AG09309 (cell line): ENCODE data around the gene EFCAB8.

Source experiments
- DNase-seq: peaks from one replicate; pipeline ENCODE4 v3.0.0-alpha.2; 2010; ENCODE audit warnings: low read depth
- H3K4me3 ChIP-seq: 2 replicates; pipeline ENCODE4 v1.5.1; 2011; ENCODE audit warnings: mild to moderate bottlenecking, low read depth, low read length, moderate library complexity; ENCODE audit not compliant: control insufficient read depth
- TF ChIP-seq, protein P1 (sequence below): IDR thresholded peaks from 2 replicates; pipeline ENCODE4 v1.5.1; 2011; ENCODE audit warnings: mild to moderate bottlenecking, low read depth, low read length, inconsistent platforms; ENCODE audit not compliant: insufficient read depth, control insufficient read depth; ENCODE audit errors: missing control alignments

Gene EFCAB8

GRCh38 chr20:32906871-32907495, 48.3 kb downstream of the EFCAB8 start:
- DNase-seq: no peak
- H3K4me3 ChIP-seq: no peak overlapping the region
- TF ChIP-seq, protein P1, sequence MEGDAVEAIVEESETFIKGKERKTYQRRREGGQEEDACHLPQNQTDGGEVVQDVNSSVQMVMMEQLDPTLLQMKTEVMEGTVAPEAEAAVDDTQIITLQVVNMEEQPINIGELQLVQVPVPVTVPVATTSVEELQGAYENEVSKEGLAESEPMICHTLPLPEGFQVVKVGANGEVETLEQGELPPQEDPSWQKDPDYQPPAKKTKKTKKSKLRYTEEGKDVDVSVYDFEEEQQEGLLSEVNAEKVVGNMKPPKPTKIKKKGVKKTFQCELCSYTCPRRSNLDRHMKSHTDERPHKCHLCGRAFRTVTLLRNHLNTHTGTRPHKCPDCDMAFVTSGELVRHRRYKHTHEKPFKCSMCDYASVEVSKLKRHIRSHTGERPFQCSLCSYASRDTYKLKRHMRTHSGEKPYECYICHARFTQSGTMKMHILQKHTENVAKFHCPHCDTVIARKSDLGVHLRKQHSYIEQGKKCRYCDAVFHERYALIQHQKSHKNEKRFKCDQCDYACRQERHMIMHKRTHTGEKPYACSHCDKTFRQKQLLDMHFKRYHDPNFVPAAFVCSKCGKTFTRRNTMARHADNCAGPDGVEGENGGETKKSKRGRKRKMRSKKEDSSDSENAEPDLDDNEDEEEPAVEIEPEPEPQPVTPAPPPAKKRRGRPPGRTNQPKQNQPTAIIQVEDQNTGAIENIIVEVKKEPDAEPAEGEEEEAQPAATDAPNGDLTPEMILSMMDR: no peak

DNA sequence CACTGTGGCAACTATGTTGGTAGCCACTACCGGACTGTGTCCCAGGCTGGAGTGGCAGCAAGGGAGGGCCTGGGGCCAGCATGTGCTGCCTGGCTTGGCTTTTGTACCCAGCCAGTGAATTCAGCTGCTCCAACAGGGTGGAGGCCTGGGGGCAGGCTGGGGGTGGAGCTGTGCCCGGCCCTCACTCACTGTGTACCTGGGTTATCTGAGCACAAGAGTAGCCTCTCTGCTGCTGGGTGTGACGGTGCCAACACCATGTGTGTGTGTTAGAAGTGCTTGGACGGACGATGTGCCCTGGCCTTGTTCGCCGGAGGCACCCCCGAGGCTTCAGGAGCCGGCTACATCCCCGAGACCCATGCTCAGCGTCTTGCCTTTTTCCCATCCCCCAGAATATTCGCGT, 49.2 kb downstream of the EFCAB8 start:
- TF ChIP-seq, protein P1: no peak
- H3K4me3 ChIP-seq: no peak overlapping the region
- DNase-seq: no peak

DNA sequence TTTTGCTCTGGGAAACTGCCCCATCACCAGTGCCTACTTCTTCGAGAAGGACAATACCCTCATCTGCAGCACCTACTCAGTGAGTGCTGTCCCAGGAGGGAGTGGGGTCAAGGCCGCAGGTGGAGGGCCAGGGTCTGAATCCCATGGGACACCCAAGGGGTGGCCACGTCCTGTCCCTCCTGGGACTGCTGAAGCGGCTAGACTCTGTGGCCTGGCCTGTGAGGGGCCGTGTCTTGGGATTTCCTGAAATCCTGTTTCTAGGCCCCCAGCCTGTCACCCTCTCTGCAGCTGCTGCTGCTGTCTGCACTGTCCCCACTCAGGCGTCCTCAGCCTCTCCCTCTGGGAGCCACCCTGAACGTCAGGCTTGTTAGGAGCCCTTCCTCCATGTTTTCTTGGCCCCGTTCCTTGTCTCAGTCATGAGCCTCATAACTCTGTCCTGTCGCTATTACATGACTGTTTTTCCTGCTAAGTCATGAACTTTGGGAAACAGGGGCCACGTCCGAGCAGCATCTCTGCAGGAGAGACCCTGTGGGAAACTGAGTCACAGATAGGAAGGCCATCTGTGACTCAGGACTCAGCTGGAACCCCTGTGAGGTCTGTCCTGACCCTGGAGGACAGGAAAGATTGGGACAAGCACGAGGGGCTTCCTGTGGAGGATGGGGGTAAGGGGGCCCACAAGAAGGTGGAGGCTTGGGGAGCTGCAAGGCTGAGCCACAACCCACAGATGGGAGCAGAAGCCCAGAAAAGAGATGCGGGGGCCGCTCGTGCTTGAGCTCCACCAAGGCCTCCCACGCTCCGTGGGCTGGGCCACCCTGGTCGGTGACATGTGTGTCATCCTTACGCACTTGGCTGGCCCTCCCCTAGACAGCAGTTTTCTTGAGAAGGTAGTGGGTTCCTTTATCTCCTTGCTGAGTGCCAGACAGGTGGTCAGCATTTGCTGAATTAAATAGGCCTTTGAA, 49.9 kb downstream of the EFCAB8 start:
- TF ChIP-seq, protein P1: no peak
- no peak for DNase-seq
- no peak overlapping the region for H3K4me3 ChIP-seq

GRCh38 chr20:32909451-32909850, 50.7 kb downstream of the EFCAB8 start:
- no peak overlapping the region for H3K4me3 ChIP-seq
- DNase-seq: no peak
- TF ChIP-seq, protein P1: no peak

DNA sequence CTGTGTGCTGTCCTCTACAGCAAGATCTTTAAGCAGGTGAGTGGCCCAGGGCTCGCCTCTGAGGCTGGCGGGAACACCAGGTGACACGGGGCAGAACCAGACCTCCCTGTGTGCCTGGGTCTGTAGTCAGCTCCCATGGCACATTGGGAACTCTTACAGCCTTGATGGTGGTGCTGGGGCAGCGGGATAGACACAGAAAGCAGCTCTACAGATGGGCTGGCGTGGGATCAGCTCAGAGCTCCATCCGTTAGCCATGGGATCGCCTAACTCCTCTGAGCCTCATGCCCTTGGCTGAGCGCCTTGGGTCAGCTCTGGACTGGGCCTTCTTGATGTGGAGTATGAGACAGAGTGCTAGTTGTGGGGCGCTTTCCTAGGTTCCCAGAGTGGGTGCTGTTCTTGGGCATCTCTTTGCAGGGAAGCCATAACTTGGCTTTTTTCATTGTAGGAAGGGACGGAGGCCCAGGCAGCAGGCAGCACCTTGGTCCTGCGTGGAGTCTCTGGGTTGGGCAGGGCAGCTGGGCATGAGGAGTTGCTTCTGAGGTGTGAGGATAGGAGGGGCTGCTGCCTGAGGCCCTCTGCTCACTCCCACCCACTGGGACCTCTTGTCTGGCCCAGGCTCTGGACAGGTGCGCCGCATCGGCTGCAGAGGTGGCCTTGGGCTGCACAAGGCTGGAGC, 51.3 kb downstream of the EFCAB8 start:
- no peak overlapping the region for H3K4me3 ChIP-seq
- no peak for DNase-seq
- TF ChIP-seq, protein P1: no peak

- TF ChIP-seq, protein P1: no peak
- H3K4me3 ChIP-seq: no peak overlapping the region
- no peak for DNase-seq
Measured at GRCh38 chr20:32911355-32911754, 52.6 kb downstream of the EFCAB8 start.
